Astrocyte (in vitro differentiated cells and primary cell): Measurements from ENCODE around the gene COPZ2. TPM values are rescaled to one million over a fixed set of nuclear protein-coding genes. Genes with fewer than 3 reads are reported as not detected.
A peak's percentile ranks its signal among the peaks of the same experiment; 100 is the strongest.

Experiments used
- DNase-seq: peaks from one replicate; pipeline ENCODE4 v3.0.0-alpha.2; 2010; ENCODE audit warnings: low read depth
- FAIRE-seq: peaks from 2 replicates; lab custom pipeline; 2011; peaks lifted over from hg19 to GRCh38; lab: Jason Lieb, UNC
- H2AFZ ChIP-seq: 2 replicates; pipeline ENCODE4 v1.6.0; 2012; ENCODE audit warnings: low read depth, low read length, inconsistent platforms
- H3K27ac ChIP-seq: 2 replicates; pipeline ENCODE4 v1.5.1; 2011; ENCODE audit warnings: low read depth, low read length, inconsistent platforms
- H3K27me3 ChIP-seq: 2 replicates; pipeline ENCODE4 v1.6.0; 2011; ENCODE audit warnings: low read length, inconsistent platforms; ENCODE audit not compliant: insufficient read depth
- H3K36me3 ChIP-seq: 2 replicates; pipeline ENCODE4 v1.5.1; 2011; ENCODE audit warnings: low read length, inconsistent platforms; ENCODE audit not compliant: insufficient read depth
- H3K4me1 ChIP-seq: 2 replicates; pipeline ENCODE4 v1.5.1; 2011; ENCODE audit warnings: low read length, inconsistent platforms; ENCODE audit not compliant: insufficient read depth
- H3K4me2 ChIP-seq: 2 replicates; pipeline ENCODE4 v1.6.0; 2012; ENCODE audit warnings: low read length, inconsistent platforms
- H3K4me3 ChIP-seq: 2 replicates; pipeline ENCODE4 v1.5.1; 2011; ENCODE audit warnings: low read depth, mild to moderate bottlenecking, low read length, inconsistent platforms; ENCODE audit not compliant: insufficient read depth
- H3K79me2 ChIP-seq: 2 replicates; pipeline ENCODE4 v1.6.0; 2012; ENCODE audit warnings: mild to moderate bottlenecking, low read length, inconsistent platforms; ENCODE audit not compliant: insufficient read depth
- H3K9ac ChIP-seq: 2 replicates; pipeline ENCODE4 v1.6.0; 2012; ENCODE audit warnings: mild to moderate bottlenecking, low read length, inconsistent platforms
- H3K9me3 ChIP-seq: 2 replicates; pipeline ENCODE4 v1.5.1; 2012; ENCODE audit warnings: low read depth, mild to moderate bottlenecking, low read length, inconsistent platforms; ENCODE audit not compliant: insufficient read depth
- H4K20me1 ChIP-seq: 2 replicates; pipeline ENCODE4 v1.6.0; 2012; ENCODE audit warnings: low read length, inconsistent platforms; ENCODE audit not compliant: insufficient read depth
- H3K27ac Mint-ChIP-seq: one replicate; pipeline ENCODE4 v1.8.0; 2021; ENCODE audit warnings: mild to moderate bottlenecking, mixed read lengths; ENCODE audit not compliant: unreplicated experiment
- H3K27me3 Mint-ChIP-seq: one replicate; pipeline ENCODE4 v1.8.0; 2021; ENCODE audit warnings: low read depth, mixed read lengths; ENCODE audit not compliant: unreplicated experiment
- H3K36me3 Mint-ChIP-seq: one replicate; pipeline ENCODE4 v1.8.0; 2021; ENCODE audit warnings: low read depth, mixed read lengths; ENCODE audit not compliant: unreplicated experiment
- H3K4me1 Mint-ChIP-seq: one replicate; pipeline ENCODE4 v1.8.0; 2021; ENCODE audit warnings: low read depth, mixed read lengths; ENCODE audit not compliant: unreplicated experiment
- H3K4me3 Mint-ChIP-seq: one replicate; pipeline ENCODE4 v1.8.0; 2021; ENCODE audit warnings: mild to moderate bottlenecking, moderate library complexity, mixed read lengths; ENCODE audit not compliant: unreplicated experiment
- H3K9me3 Mint-ChIP-seq: one replicate; pipeline ENCODE4 v1.8.0; 2021; ENCODE audit warnings: mild to moderate bottlenecking, mixed read lengths; ENCODE audit not compliant: unreplicated experiment
- EZH2 ChIP-seq: IDR thresholded peaks from 2 replicates; pipeline ENCODE4 v1.6.1; 2012; ENCODE audit warnings: mild to moderate bottlenecking, low read length, inconsistent platforms; ENCODE audit not compliant: insufficient read depth
- total RNA-seq: library from RNA; stranded (reverse); gene quantifications from 2 replicates; pipeline ENCODE4 v1.2.1, GENCODE V29; 2021
- TF ChIP-seq, protein P1 (sequence below): IDR thresholded peaks from 2 replicates; pipeline ENCODE4 v1.5.1; 2011; ENCODE audit warnings: low read depth, mild to moderate bottlenecking, inconsistent platforms, low read length, moderate library complexity; ENCODE audit not compliant: insufficient read depth

The COPZ2 gene
- total RNA-seq, 1 donor from 2014 or later: 25.1 TPM

DNA sequence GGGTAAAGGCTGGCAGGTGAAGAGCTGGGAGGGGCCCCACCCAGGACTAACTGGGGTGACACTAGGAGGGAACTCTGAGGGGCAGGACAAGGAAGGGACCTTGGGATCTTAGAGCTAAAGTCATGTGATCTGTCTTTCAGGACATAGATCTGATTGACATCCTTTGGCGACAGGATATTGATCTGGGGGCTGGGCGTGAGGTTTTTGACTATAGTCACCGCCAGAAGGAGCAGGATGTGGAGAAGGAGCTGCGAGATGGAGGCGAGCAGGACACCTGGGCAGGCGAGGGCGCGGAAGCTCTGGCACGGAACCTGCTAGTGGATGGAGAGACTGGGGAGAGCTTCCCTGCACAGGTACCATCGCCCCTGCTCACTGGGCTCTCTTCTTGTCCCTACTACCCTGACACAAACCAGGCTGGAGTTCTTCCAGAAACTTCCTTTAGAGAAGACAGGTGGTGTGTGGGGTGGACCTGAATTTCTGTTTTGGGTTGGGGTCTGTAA lies 18.7 kb upstream of the COPZ2 start:
- H3K4me1 ChIP-seq: peaks cover 40% of the 10 kb centered on the region
- H3K79me2 ChIP-seq: peaks cover 87% of the 10 kb centered on the region
- Mint-ChIP-seq H3K27ac (peak overlapping the region; percentile 100), H3K4me1 (peaks cover 55% of the 10 kb centered on the region), H3K4me3 (peak overlapping the region; percentile 92), H3K9me3 (no peaks in the 10 kb centered on the region), H3K36me3 (peaks cover 55% of the 10 kb centered on the region), H3K27me3 (no peaks in the 10 kb centered on the region)
- peaks cover 25% of the 10 kb centered on the region for H3K36me3 ChIP-seq
- DNase-seq (no peak), FAIRE-seq (no peak)
- H3K27ac ChIP-seq: no peak overlapping the region
- no peak overlapping the region for H3K9ac ChIP-seq
- no peaks in the 10 kb centered on the region for H3K27me3 ChIP-seq
- H2AFZ ChIP-seq: no peak overlapping the region
- no peak overlapping the region for H3K4me2 ChIP-seq
- TF ChIP-seq EZH2: no peak
- TF ChIP-seq, protein P1, sequence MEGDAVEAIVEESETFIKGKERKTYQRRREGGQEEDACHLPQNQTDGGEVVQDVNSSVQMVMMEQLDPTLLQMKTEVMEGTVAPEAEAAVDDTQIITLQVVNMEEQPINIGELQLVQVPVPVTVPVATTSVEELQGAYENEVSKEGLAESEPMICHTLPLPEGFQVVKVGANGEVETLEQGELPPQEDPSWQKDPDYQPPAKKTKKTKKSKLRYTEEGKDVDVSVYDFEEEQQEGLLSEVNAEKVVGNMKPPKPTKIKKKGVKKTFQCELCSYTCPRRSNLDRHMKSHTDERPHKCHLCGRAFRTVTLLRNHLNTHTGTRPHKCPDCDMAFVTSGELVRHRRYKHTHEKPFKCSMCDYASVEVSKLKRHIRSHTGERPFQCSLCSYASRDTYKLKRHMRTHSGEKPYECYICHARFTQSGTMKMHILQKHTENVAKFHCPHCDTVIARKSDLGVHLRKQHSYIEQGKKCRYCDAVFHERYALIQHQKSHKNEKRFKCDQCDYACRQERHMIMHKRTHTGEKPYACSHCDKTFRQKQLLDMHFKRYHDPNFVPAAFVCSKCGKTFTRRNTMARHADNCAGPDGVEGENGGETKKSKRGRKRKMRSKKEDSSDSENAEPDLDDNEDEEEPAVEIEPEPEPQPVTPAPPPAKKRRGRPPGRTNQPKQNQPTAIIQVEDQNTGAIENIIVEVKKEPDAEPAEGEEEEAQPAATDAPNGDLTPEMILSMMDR: no peak
- no peaks in the 10 kb centered on the region for H3K9me3 ChIP-seq
- no peak overlapping the region for H3K4me3 ChIP-seq
- peaks cover 90% of the 10 kb centered on the region for H4K20me1 ChIP-seq

DNA sequence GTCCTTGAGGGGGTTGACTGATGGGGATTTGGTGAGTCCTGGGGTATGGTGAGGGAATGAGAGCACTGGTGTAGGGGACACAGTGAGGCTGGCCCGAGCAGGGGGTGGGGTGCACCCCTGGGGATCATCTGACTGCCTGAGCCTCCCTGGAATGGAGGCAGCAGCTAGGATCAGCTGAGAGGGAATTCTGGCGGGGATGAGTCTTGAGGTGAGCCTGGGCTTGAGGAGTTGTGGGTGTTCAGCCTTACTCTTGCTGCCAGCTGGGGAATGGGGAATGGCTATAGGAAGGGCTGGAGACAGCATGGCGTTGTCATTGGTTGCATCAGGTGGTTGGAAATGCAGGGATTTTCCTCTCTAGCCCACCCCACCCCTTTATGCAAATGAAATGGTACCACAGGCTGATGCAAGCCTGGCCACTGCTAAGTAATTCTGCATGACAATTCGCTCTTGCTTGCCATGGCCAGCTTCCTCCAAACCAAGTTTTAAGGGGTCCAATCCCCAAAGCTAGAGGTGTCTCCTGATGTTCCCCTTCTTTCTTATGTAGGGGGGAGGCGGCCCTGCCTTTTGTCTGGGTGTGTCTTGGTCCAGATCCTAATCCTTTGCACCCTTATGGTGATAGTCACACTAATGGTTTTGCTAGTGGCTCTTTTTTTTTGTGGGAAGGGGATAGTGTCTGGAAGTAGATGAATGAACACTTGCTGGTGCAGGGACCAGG lies 18.1 kb upstream of the COPZ2 start:
- no peaks in the 10 kb centered on the region for H3K9me3 ChIP-seq
- H3K36me3 ChIP-seq: peaks cover 29% of the 10 kb centered on the region
- H3K4me3 ChIP-seq: no peak overlapping the region
- H3K9ac ChIP-seq: no peak overlapping the region
- Mint-ChIP-seq H3K4me3 (peak overlapping the region; percentile 92), H3K9me3 (no peaks in the 10 kb centered on the region), H3K27me3 (no peaks in the 10 kb centered on the region), H3K36me3 (peaks cover 54% of the 10 kb centered on the region), H3K4me1 (peaks cover 57% of the 10 kb centered on the region), H3K27ac (peak overlapping the region; percentile 100)
- H4K20me1 ChIP-seq: peaks cover 93% of the 10 kb centered on the region
- peak overlapping the region; percentile 90 for H3K4me2 ChIP-seq
- no peak overlapping the region for H2AFZ ChIP-seq
- no peak overlapping the region for H3K27ac ChIP-seq
- peaks cover 93% of the 10 kb centered on the region for H3K79me2 ChIP-seq
- DNase-seq (peak; percentile 30), FAIRE-seq (no peak)
- peaks cover 46% of the 10 kb centered on the region for H3K4me1 ChIP-seq
- no peaks in the 10 kb centered on the region for H3K27me3 ChIP-seq
- no peak for TF ChIP-seq EZH2
- TF ChIP-seq, protein P1: no peak
